Ovary (tissue), 9 donors: Measurements from ENCODE around the gene RARA. TPM values are rescaled to one million over a fixed set of nuclear protein-coding genes. Genes with fewer than 3 reads are reported as not detected.
"Not testable (repeated sequence)": the region's sequence is repeated elsewhere in the genome, so short reads cannot be mapped to it uniquely, and the experiment has no call there.

Experiments
- DNase-seq, 5 donors: peaks; one replicate each; pipeline ENCODE4 v3.0.0-alpha.2; 2019 to 2020
- H3K27ac ChIP-seq, 2 donors: fragments of 200-600 bp; one replicate each; pipeline versions ENCODE4 v1.5.1 to v1.8.0; 2019 to 2022
- H3K27me3 ChIP-seq: fragments of 200-600 bp; one replicate; pipeline ENCODE4 v1.8.0; 2022
- H3K36me3 ChIP-seq: fragments of 200-600 bp; sonication (generic); one replicate; pipeline ENCODE4 v1.5.1; 2019
- H3K4me1 ChIP-seq: one replicate; pipeline ENCODE4 v1.8.1; 2013; ENCODE audit warnings: mild to moderate bottlenecking, moderate library complexity; ENCODE audit not compliant: insufficient read depth
- H3K4me3 ChIP-seq: fragments of 200-600 bp; sonication (generic); one replicate; pipeline ENCODE4 v1.5.1; 2017
- H3K9me3 ChIP-seq, 2 donors: fragments of 200-600 bp in 1 of 2; sonication (generic) in 1 of 2; one replicate each; pipeline versions ENCODE4 v1.5.1 to v1.8.1; 2013 to 2019; ENCODE audit warnings: mild to moderate bottlenecking in 1 of 2, moderate library complexity in 1 of 2
- CTCF ChIP-seq, 3 donors: fragments of 450-650 bp in 2 of 3; fragments of 200-600 bp in 1 of 3; IDR thresholded peaks; one replicate each; pipeline versions ENCODE4 v1.5.1 to v1.8.0; 2016 to 2022; ENCODE audit warnings: antibody characterized with exemption in 3 of 3, mild to moderate bottlenecking in 1 of 3
- EP300 ChIP-seq: sonication (generic); formaldehyde crosslinking; IDR thresholded peaks from one replicate; pipeline ENCODE4 v1.6.1; 2017; ENCODE audit warnings: antibody characterized with exemption
- POLR2A ChIP-seq: fragments of 450-650 bp; IDR thresholded peaks from one replicate; pipeline ENCODE4 v1.6.1; 2017; ENCODE audit warnings: antibody characterized with exemption, mild to moderate bottlenecking, moderate library complexity
- WGBS, 3 donors: extraction: QIAGEN DNeasy Blood & Tissue Kit in 1 of 3; methylation state at CpG; one replicate each; pipeline versions ENCODE4 v1.1.5 to v1.1.7; 2013 to 2017; 5-methylcytosine and 5-hydroxymethylcytosine counted together
- intact Hi-C, 4 donors: fragments of 100-400 bp; cut with DNase I; formaldehyde crosslinking; loops; one replicate each; pipeline versions ENCODE4 v1.11.0 to v1.15.1; 2022 to 2023
- polyA plus RNA-seq, 2 donors: library from polyadenylated mRNA; stranded (reverse); fragments of 200-250 nt in 1 of 2; fragments of 350-450 nt in 1 of 2; fragmentation: Illumina TruSeq in 1 of 2; extraction: RNeasy Lipid Tissue Mini Kit (QIAGEN cat#74804) in 1 of 2; gene quantifications; one replicate each; pipeline ENCODE4 v1.2.3, GENCODE V29; 2013 to 2014
- total RNA-seq, 7 donors: library from RNA; depleted of rRNA in 2 of 7; stranded (reverse); fragments of >200 nt in 2 of 7; fragmentation: NEBNext Ultra II Directional in 3 of 7; extraction: Animal tissue kit (Norgen Biotek cat#: 25700) in 3 of 7; gene quantifications; one replicate each; pipeline versions ENCODE4 v1.1.0 to v1.2.4, GENCODE V29; 2016 to 2023
- donor health status: DM: no; HTN: no; CAD: no; lungs with moderate emphysema.
- donor health status: DM: no; HTN: no; CAD: no.
- donor health status: Bipolar disorder and iron deficiency.
- donor health status: DM: yes; HTN: yes; CAD: no.
- donor health status: DM: no; HTN: no; CAD: no.
- donor health status: DM: yes; HTN: yes; CAD: no.

RARA gene
- total and polyA plus RNA-seq, 9 donors: 19.8 to 100 (median 61.9) TPM

DNA sequence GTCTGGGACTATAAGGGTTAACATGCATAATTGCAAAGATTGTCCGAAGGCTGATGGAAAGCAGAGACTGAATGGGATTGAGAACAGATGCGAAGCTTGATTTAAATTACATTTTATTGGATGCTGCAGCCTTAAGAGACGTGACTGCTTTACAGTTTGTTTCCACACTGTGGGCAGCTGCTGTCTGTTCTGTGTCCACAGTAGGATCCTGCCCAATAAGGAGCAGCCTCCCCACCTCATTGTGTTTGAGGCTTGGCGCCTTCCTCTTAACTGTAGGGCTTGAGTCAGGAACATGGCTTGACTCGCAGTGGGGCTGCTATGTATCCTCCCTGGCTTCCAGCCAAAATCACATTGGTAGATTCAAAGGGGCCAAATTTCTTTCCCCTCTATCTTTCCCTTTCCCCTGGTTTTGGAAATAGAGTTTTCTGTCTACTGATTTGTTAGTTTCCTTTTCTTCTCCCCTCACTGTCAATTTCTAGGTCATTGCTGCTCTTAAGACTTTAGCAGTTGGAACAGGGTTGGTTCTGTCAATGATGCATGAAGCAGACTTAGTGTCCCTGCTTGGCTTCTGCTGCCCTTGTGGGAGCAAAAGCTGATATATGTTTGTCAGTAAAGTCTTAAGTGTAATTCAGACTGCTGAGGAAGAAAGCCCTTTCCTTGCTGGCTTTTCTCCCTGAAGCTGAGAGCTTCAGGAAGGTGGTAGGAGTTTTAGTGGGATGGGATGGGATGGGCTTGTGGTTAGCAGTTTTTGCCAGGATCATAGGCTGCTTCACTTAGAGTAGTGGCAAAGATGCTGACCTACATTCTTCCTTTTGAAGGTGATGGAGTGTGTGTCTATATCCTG, 5.0 kb upstream of the RARA start:
- Histone ChIP-seq H3K9me3 (no peaks in the 10 kb centered on the region), H3K27me3 (no peaks in the 10 kb centered on the region), H3K4me3 (no peak overlapping the region), H3K4me1 (peaks cover 26% of the 10 kb centered on the region), H3K36me3 (no peaks in the 10 kb centered on the region), H3K27ac (no peak overlapping the region)
- TF ChIP-seq POLR2A: no peak
- peak in 1 of 5 donors; percentile 29 for DNase-seq
- intact Hi-C loops: loop anchor here in 3 of 4 donors (2.0 to 10.0 kb wide), 4 partner anchors 49 to 251 kb away; no protein-coding TSS in a partner anchor
- 25 to 26% (median 26%) methylated on average over 5 of the region's 5 CpGs for WGBS, 3 donors

GRCh38 chr17:40304552-40304863, 4.5 kb upstream of the RARA start:
- not testable (repeated sequence) for H3K36me3 ChIP-seq, H3K9me3 ChIP-seq, H3K4me3 ChIP-seq, H3K27ac ChIP-seq, H3K27me3 ChIP-seq
- peak in 1 of 5 donors; percentile 19 for DNase-seq
- intact Hi-C loops: loop anchor here in 3 of 4 donors (2.0 to 10.0 kb wide), 3 partner anchors 48 to 250 kb away; no protein-coding TSS in a partner anchor
- WGBS, 3 donors: 37 to 62% (median 48%) methylated on average over 5 of the region's 5 CpGs
- peaks cover 25% of the 10 kb centered on the region for H3K4me1 ChIP-seq

GRCh38 chr17:40304866-40305265, 4.1 kb upstream of the RARA start:
- not testable (repeated sequence) for H3K27me3 ChIP-seq, H3K36me3 ChIP-seq, H3K9me3 ChIP-seq, H3K27ac ChIP-seq, H3K4me3 ChIP-seq
- 75 to 88% (median 87%) methylated on average over 5 of the region's 5 CpGs for WGBS, 3 donors
- peak in 1 of 5 donors; percentile 11 for DNase-seq
- intact Hi-C loops: loop anchor here in 3 of 4 donors (2.0 to 10.0 kb wide), 3 partner anchors 48 to 250 kb away; no protein-coding TSS in a partner anchor
- H3K4me1 ChIP-seq: peaks cover 27% of the 10 kb centered on the region

GRCh38 chr17:40306395-40306794, 2.6 kb upstream of the RARA start:
- no peaks in the 10 kb centered on the region for H3K9me3 ChIP-seq
- 50 to 62% (median 62%) methylated on average over 2 of the region's 2 CpGs for WGBS, 3 donors
- H3K4me3 ChIP-seq: no peak overlapping the region
- H3K4me1 ChIP-seq: peaks cover 35% of the 10 kb centered on the region
- intact Hi-C loops: loop anchor here in 2 of 4 donors (10.0 kb wide), 2 partner anchors 118 to 248 kb away; no protein-coding TSS in a partner anchor
- no peaks in the 10 kb centered on the region for H3K27me3 ChIP-seq
- DNase-seq: peak in 2 of 5 donors; percentile 2 to 6
- peak overlapping the region in 1 of 2 donors; percentile 58 for H3K27ac ChIP-seq
- H3K36me3 ChIP-seq: no peaks in the 10 kb centered on the region
- TF ChIP-seq POLR2A (no peak), EP300 (no peak), CTCF (IDR thresholded peaks at IDR 0.05) (no peak)

- peak in 3 of 5 donors; percentile 50 to 69 (median 58) for DNase-seq
- H3K27ac ChIP-seq: peak overlapping the region in 1 of 2 donors; percentile 58
- intact Hi-C loops: loop anchor here in 2 of 4 donors (10.0 kb wide), 2 partner anchors 118 to 248 kb away; no protein-coding TSS in a partner anchor
- 27 to 36% (median 30%) methylated on average over 10 of the region's 10 CpGs for WGBS, 3 donors
- no peaks in the 10 kb centered on the region for H3K9me3 ChIP-seq
- peaks cover 36% of the 10 kb centered on the region for H3K4me1 ChIP-seq
- no peaks in the 10 kb centered on the region for H3K36me3 ChIP-seq
- H3K27me3 ChIP-seq: no peaks in the 10 kb centered on the region
- H3K4me3 ChIP-seq: no peak overlapping the region
- TF ChIP-seq CTCF (IDR thresholded peaks at IDR 0.05) (no peak), EP300 (no peak), POLR2A (no peak)
Observed at GRCh38 chr17:40307001-40307730, 1.8 kb upstream of the RARA start.
